ENCODE data around the gene OR56A4. TPM values are rescaled to one million over a fixed set of nuclear protein-coding genes. Genes with fewer than 3 reads are reported as not detected.

OR56A4 gene
- total RNA-seq, 1 donor from 2014 or later = not detected

DNA sequence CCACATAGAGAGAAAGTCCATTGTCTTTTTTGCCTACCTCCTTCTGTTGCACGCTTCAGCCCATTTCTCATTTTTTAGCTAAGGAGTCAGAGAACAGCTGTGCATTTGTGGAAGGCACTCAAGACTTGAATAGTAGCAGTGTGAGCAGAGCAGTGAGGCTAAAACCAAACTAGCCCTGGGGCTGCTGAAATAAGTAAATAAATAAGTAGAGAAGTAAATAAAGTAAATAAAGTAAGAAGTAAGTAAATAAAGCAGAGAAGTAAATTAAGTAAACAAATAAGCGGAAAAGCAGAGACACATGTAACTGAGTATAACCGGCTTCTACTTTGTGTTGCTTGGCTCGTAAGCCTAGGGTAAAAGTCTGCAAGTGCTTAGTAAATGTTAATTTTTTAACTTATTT is 17.5 kb downstream of the OR56A4 start:
- H3K4me3 ChIP-seq = no peak overlapping the region
- H3K9me3 ChIP-seq = no peaks in the 10 kb centered on the region
- ATAC-seq = no peak
- no peaks in the 10 kb centered on the region for H3K27me3 ChIP-seq (ENCODE audit: low read depth)
- DNase-seq = no peak
- TF ChIP-seq, protein P1, sequence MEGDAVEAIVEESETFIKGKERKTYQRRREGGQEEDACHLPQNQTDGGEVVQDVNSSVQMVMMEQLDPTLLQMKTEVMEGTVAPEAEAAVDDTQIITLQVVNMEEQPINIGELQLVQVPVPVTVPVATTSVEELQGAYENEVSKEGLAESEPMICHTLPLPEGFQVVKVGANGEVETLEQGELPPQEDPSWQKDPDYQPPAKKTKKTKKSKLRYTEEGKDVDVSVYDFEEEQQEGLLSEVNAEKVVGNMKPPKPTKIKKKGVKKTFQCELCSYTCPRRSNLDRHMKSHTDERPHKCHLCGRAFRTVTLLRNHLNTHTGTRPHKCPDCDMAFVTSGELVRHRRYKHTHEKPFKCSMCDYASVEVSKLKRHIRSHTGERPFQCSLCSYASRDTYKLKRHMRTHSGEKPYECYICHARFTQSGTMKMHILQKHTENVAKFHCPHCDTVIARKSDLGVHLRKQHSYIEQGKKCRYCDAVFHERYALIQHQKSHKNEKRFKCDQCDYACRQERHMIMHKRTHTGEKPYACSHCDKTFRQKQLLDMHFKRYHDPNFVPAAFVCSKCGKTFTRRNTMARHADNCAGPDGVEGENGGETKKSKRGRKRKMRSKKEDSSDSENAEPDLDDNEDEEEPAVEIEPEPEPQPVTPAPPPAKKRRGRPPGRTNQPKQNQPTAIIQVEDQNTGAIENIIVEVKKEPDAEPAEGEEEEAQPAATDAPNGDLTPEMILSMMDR (IDR thresholded peaks at IDR 0.05) = no peak
- H3K27ac ChIP-seq = no peak overlapping the region
- H3K36me3 ChIP-seq = no peaks in the 10 kb centered on the region
- intact Hi-C loops (cut with DNase I) = no loop called here
- H3K4me1 ChIP-seq = no peaks in the 10 kb centered on the region

DNA sequence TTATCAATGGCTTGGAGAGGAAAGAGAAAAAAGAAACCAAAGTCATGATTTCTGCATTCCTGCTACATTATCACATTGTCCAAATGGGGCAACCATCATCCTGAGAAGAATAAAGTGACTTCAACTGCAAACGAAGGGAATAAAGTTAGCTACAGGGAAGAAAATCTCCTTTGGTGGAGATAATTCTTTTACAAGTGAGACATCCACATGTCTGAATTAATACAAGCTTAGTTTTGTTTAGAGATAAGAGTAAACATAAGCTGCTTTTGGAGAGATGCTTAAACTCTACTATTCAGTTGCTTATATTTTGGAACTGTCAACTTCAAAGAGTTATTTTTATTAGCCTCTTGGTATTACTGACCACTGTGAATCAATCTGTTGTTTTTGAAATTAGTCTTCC is 19.9 kb downstream of the OR56A4 start, which contains the start of gene OR52L1:
Gene OR52L1 (minus strand): TSS at position 101 of the 400 bp plus-strand sequence. CDS start 55 bp downstream, at position 46.
- TF ChIP-seq, protein P1 (IDR thresholded peaks at IDR 0.05) = no peak
- H3K4me1 ChIP-seq = no peaks in the 10 kb centered on the region
- no peak within 1 kb of the TSS for H3K27ac ChIP-seq
- ATAC-seq = no peak
- H3K4me3 ChIP-seq = no peak within 1 kb of the TSS
- DNase-seq = no peak
- no peaks in the 10 kb centered on the region for H3K36me3 ChIP-seq
- no peaks in the 10 kb centered on the region for H3K27me3 ChIP-seq (ENCODE audit: low read depth)
- no peaks in the 10 kb centered on the region for H3K9me3 ChIP-seq
- intact Hi-C loops (cut with DNase I) = no loop called here

DNA sequence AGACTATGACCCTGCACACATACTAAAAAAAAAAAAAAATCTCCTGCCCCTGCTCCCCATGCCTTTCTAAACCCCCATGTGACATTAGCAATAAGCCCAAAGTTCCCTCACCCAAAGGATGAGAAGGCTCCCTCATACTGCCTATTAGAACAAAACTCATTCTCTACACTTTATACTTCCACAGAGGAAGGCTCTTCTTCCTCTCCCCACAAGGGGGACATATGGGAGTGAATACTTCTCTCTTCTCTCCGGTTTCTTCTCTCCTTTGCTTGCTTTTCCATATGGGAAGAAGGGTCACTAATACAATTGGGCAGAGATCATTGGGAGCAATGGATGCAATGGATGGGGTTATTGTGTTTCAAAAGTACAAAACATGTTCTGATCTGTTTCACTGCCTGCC is 23.3 kb downstream of the OR56A4 start:
- Histone ChIP-seq H3K27ac (no peak overlapping the region), H3K4me1 (no peaks in the 10 kb centered on the region), H3K36me3 (no peaks in the 10 kb centered on the region), H3K4me3 (no peak overlapping the region), H3K9me3 (peaks cover 8% of the 10 kb centered on the region), H3K27me3 (ENCODE audit: low read depth) (no peaks in the 10 kb centered on the region)
- intact Hi-C loops (cut with DNase I) = no loop called here
- ATAC-seq = no peak
- TF ChIP-seq, protein P1 (IDR thresholded peaks at IDR 0.05) = no peak
- no peak for DNase-seq

DNA sequence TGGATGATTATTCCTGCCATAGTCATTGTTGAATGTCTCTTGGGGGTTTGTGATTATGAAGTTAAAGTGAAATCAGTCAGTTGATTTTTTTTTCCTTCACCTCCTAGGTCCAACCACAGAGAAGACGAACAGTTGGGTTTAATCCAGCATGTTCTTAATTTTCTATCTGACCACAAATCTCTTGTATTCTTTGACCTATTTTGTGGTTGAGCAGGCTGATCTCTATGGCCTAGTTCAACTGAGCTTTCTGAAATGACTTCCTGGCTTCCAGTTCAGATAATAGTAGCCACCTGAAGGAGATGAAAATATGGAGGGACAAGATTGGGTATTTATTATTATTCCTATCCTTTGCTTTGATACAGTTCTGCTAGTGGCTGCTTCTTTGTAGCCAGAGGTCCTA is 33.2 kb downstream of the OR56A4 start:
- TF ChIP-seq, protein P1 (IDR thresholded peaks at IDR 0.05) = no peak
- no peaks in the 10 kb centered on the region for H3K9me3 ChIP-seq
- ATAC-seq = no peak
- no peaks in the 10 kb centered on the region for H3K4me1 ChIP-seq
- intact Hi-C loops (cut with DNase I) = no loop called here
- H3K27ac ChIP-seq = no peak overlapping the region
- H3K36me3 ChIP-seq = no peaks in the 10 kb centered on the region
- H3K27me3 ChIP-seq (ENCODE audit: low read depth) = no peaks in the 10 kb centered on the region
- DNase-seq = no peak
- no peak overlapping the region for H3K4me3 ChIP-seq

DNA sequence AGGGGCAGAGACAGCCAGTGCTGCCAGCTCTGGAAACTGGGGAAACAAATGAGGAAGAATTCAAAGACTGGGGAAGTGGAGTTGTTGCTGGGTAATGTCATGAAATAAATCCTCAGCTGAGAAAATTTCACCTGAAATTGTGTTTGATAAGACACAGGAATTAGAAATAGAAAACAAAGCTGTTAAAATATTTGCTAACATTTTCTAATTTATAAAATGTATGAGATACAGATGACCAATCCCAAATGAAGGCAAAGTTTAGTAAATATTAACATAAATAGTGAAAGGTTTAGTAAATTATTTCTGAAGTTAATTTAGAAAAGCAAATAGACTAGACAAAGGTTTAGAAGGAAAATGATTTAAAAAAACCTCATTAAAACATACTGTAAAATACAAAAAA is 38.4 kb downstream of the OR56A4 start, which contains the start of gene OR56A5:
Gene OR56A5 (minus strand): TSS at position 101 of the 400 bp plus-strand sequence. CDS start 0 bp downstream, at position 101.
- intact Hi-C loops (cut with DNase I) = no loop called here
- Histone ChIP-seq H3K27ac (no peak within 1 kb of the TSS), H3K9me3 (peaks cover 5% of the 10 kb centered on the region), H3K4me1 (no peaks in the 10 kb centered on the region), H3K36me3 (no peaks in the 10 kb centered on the region), H3K4me3 (no peak within 1 kb of the TSS), H3K27me3 (ENCODE audit: low read depth) (no peaks in the 10 kb centered on the region)
- TF ChIP-seq, protein P1 (IDR thresholded peaks at IDR 0.05) = no peak
- no peak for DNase-seq
- no peak for ATAC-seq

DNA sequence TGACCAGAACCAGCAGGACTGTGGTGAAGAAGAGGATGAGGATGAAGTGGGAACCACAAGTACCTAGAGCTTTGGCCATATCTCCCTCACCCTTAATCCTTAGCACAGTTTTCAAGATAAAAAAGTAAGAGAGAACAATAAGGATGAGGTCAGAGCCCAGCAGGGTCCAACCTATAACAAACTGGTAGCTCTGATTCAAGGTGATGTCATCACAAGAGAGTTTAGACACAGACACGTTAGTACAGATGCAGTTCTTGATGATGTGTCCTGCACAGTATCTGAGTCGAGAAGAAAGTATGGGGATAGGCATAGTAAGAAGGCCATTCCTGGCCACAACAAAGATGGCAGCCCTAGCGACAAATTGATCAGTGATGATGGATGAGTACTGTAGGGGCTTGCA is 39.0 kb downstream of the OR56A4 start:
- TF ChIP-seq, protein P1 (IDR thresholded peaks at IDR 0.05) = no peak
- no peaks in the 10 kb centered on the region for H3K4me1 ChIP-seq
- intact Hi-C loops (cut with DNase I) = no loop called here
- H3K27ac ChIP-seq = no peak overlapping the region
- DNase-seq = no peak
- no peak overlapping the region for H3K4me3 ChIP-seq
- no peak for ATAC-seq
- H3K27me3 ChIP-seq (ENCODE audit: low read depth) = no peaks in the 10 kb centered on the region
- no peaks in the 10 kb centered on the region for H3K36me3 ChIP-seq
- H3K9me3 ChIP-seq = peaks cover 5% of the 10 kb centered on the region
